GM23248 (cell line): ENCODE data around the gene CSMD2. TPM values are rescaled to one million over a fixed set of nuclear protein-coding genes. Genes with fewer than 3 reads are reported as not detected.
A peak's percentile ranks its signal among the peaks of the same experiment; 100 is the strongest.

Experiments used
- DNase-seq: peaks from one replicate; pipeline ENCODE4 v3.0.0-alpha.2; 2015
- H2AFZ ChIP-seq: fragments of 200-600 bp; sonication (generic); 2 replicates; pipeline ENCODE4 v1.6.1; 2016; ENCODE audit warnings: antibody characterized with exemption
- H3F3A ChIP-seq: fragments of 200-600 bp; sonication (generic); 2 replicates; pipeline ENCODE4 v1.6.1; 2016; ENCODE audit warnings: mild to moderate bottlenecking, antibody characterized with exemption, mixed run types; ENCODE audit not compliant: insufficient read depth
- H3K27ac ChIP-seq: fragments of 200-600 bp; sonication (generic); 2 replicates; pipeline ENCODE4 v1.5.1; 2016; ENCODE audit warnings: mild to moderate bottlenecking
- H3K27me3 ChIP-seq: fragments of 200-600 bp; sonication (generic); replicated peaks from 2 replicates; pipeline ENCODE4 v1.6.1; 2016; ENCODE audit warnings: mild to moderate bottlenecking; ENCODE audit not compliant: insufficient read depth
- H3K36me3 ChIP-seq: fragments of 200-600 bp; sonication (generic); 2 replicates; pipeline ENCODE4 v1.6.1; 2016; ENCODE audit warnings: low read depth, mild to moderate bottlenecking
- H3K4me1 ChIP-seq: fragments of 200-600 bp; sonication (generic); 2 replicates; pipeline ENCODE4 v1.6.1; 2016; ENCODE audit warnings: mild to moderate bottlenecking; ENCODE audit not compliant: insufficient read depth
- H3K4me2 ChIP-seq: fragments of 200-600 bp; sonication (generic); one replicate; pipeline ENCODE4 v1.6.1; 2016; ENCODE audit warnings: mild to moderate bottlenecking; ENCODE audit not compliant: unreplicated experiment
- H3K4me3 ChIP-seq: fragments of 200-600 bp; sonication (generic); 2 replicates; pipeline ENCODE4 v1.5.1; 2016; ENCODE audit warnings: mild to moderate bottlenecking
- H3K79me2 ChIP-seq: fragments of 200-600 bp; sonication (generic); 2 replicates; pipeline ENCODE4 v1.6.1; 2016; ENCODE audit warnings: mild to moderate bottlenecking; ENCODE audit not compliant: insufficient read depth
- H3K9ac ChIP-seq: fragments of 200-600 bp; sonication (generic); 2 replicates; pipeline ENCODE4 v1.6.1; 2016; ENCODE audit warnings: mild to moderate bottlenecking
- H3K9me2 ChIP-seq: fragments of 200-600 bp; sonication (generic); 2 replicates; pipeline ENCODE4 v1.6.1; 2016; ENCODE audit warnings: mixed run types, mild to moderate bottlenecking, moderate library complexity; ENCODE audit not compliant: insufficient read depth
- H3K9me3 ChIP-seq: fragments of 200-600 bp; sonication (generic); one replicate; pipeline ENCODE4 v1.6.1; 2017; ENCODE audit warnings: low read depth
- H4K20me1 ChIP-seq: fragments of 200-600 bp; sonication (generic); 2 replicates; pipeline ENCODE4 v1.6.0; 2016; ENCODE audit not compliant: insufficient read depth
- EZH2 ChIP-seq: fragments of 200-600 bp; sonication (generic); IDR thresholded peaks from 2 replicates; pipeline ENCODE4 v1.6.1; 2018; ENCODE audit warnings: antibody characterized with exemption, mild to moderate bottlenecking; ENCODE audit not compliant: insufficient read depth, poor library complexity, severe bottlenecking
- EZH2phosphoT487 ChIP-seq: fragments of 200-600 bp; sonication (generic); IDR thresholded peaks from 2 replicates; pipeline ENCODE4 v1.6.1; 2018; ENCODE audit warnings: antibody characterized with exemption, moderate library complexity, mild to moderate bottlenecking, low read depth; ENCODE audit not compliant: insufficient read depth
- WGBS, 2 experiments: methylation state at CpG; one replicate each; pipeline ENCODE4 v1.1.6; 2015 to 2017; ENCODE audit warnings: low lambda C conversion rate in 2 of 2, low coverage in 1 of 2; ENCODE audit errors: missing lambda C conversion rate in 2 of 2; 5-methylcytosine and 5-hydroxymethylcytosine counted together
- in situ Hi-C: fragments of 300-500 bp; cut with MboI; formaldehyde crosslinking; loops from 2 replicates; pipeline ENCODE4 v1.15.0; 2020
- polyA plus RNA-seq: library from polyadenylated mRNA; unstranded; fragments of >200 nt; fragmentation: Nextera tagmentation; extraction: Ambion mirVana; gene quantifications from 2 replicates; pipeline ENCODE4 v1.2.1, GENCODE V29; 2016
- total RNA-seq: library from RNA; depleted of rRNA; stranded (reverse); fragments of >200 nt; shearing (Covaris generic); gene quantifications from 2 replicates; pipeline ENCODE4 v1.2.3, GENCODE V29; 2014

CSMD2 gene
- total and polyA plus RNA-seq, 2 experiments from 2014 or later: 4.5 to 7.1 TPM

GRCh38 chr1:33548721-33549120 is 616.3 kb downstream of the CSMD2 start:
- no peaks in the 10 kb centered on the region for H3F3A ChIP-seq
- 71 to 78% methylated on average over 2 of the region's 2 CpGs for WGBS, 2 experiments
- TF ChIP-seq EZH2 (no peak), EZH2phosphoT487 (no peak)
- in situ Hi-C loops: no loop called here
- H3K4me1 ChIP-seq: no peaks in the 10 kb centered on the region
- no peak overlapping the region for H3K9ac ChIP-seq
- H3K4me2 ChIP-seq: no peak overlapping the region
- no peaks in the 10 kb centered on the region for H3K9me2 ChIP-seq
- H3K9me3 ChIP-seq: no peaks in the 10 kb centered on the region
- H3K27ac ChIP-seq: no peak overlapping the region
- no peak for DNase-seq
- no peaks in the 10 kb centered on the region for H4K20me1 ChIP-seq
- no peak overlapping the region for H3K4me3 ChIP-seq
- H3K79me2 ChIP-seq: no peaks in the 10 kb centered on the region
- H3K36me3 ChIP-seq: 0 out of 2 replicates have a peak, but pooled peaks cover 10% of the 10 kb centered on the region
- no peak overlapping the region for H2AFZ ChIP-seq
- H3K27me3 ChIP-seq: no peaks in the 10 kb centered on the region

- H3K79me2 ChIP-seq: no peaks in the 10 kb centered on the region
- no peak overlapping the region for H2AFZ ChIP-seq
- peak; percentile 25 for DNase-seq
- H3K27ac ChIP-seq: no peak overlapping the region
- 0 out of 2 replicates have a peak, but pooled peaks cover 10% of the 10 kb centered on the region for H3K36me3 ChIP-seq
- H3K4me1 ChIP-seq: no peaks in the 10 kb centered on the region
- no peaks in the 10 kb centered on the region for H3K9me2 ChIP-seq
- H3K9me3 ChIP-seq: no peaks in the 10 kb centered on the region
- H4K20me1 ChIP-seq: no peaks in the 10 kb centered on the region
- 89 to 96% methylated on average over 2 of the region's 2 CpGs for WGBS, 2 experiments
- no peaks in the 10 kb centered on the region for H3F3A ChIP-seq
- no peak overlapping the region for H3K9ac ChIP-seq
- no peak overlapping the region for H3K4me3 ChIP-seq
- no peaks in the 10 kb centered on the region for H3K27me3 ChIP-seq
- H3K4me2 ChIP-seq: no peak overlapping the region
- TF ChIP-seq EZH2phosphoT487 (no peak), EZH2 (no peak)
- in situ Hi-C loops: no loop called here
These were observed 616.7 kb downstream of the CSMD2 start for GRCh38 chr1:33548319-33548718.

- TF ChIP-seq EZH2: no peak
- TF ChIP-seq EZH2phosphoT487: no peak
These were observed 617.5 kb downstream of the CSMD2 start for GRCh38 chr1:33547576-33547975.

GRCh38 chr1:33541966-33542365 is 623.1 kb downstream of the CSMD2 start:
- Histone ChIP-seq H3K36me3 (peaks cover 9% of the 10 kb centered on the region; the same call in 1 of the 2 replicates), H3F3A (no peaks in the 10 kb centered on the region), H3K27me3 (no peaks in the 10 kb centered on the region), H3K4me2 (no peak overlapping the region), H3K4me3 (no peak overlapping the region), H2AFZ (no peak overlapping the region), H3K9me3 (no peaks in the 10 kb centered on the region), H4K20me1 (no peaks in the 10 kb centered on the region), H3K27ac (no peak overlapping the region), H3K79me2 (no peaks in the 10 kb centered on the region), H3K9ac (no peak overlapping the region), H3K9me2 (no peaks in the 10 kb centered on the region), H3K4me1 (no peaks in the 10 kb centered on the region)
- DNase-seq: no peak
- TF ChIP-seq EZH2phosphoT487 (no peak), EZH2 (no peak)
- 96 to 97% methylated on average over 6 of the region's 6 CpGs for WGBS, 2 experiments
- in situ Hi-C loops: no loop called here

More at GRCh38 chr1:33547576-33547975, 617.5 kb downstream of the CSMD2 start:
- no peak overlapping the region for H2AFZ ChIP-seq
- H3K4me1 ChIP-seq: no peaks in the 10 kb centered on the region
- no peak overlapping the region for H3K4me3 ChIP-seq
- 0 out of 2 replicates have a peak, but pooled peaks cover 10% of the 10 kb centered on the region for H3K36me3 ChIP-seq
- H3K27ac ChIP-seq: no peak overlapping the region
- H3F3A ChIP-seq: no peaks in the 10 kb centered on the region
- in situ Hi-C loops: no loop called here
- no peaks in the 10 kb centered on the region for H3K27me3 ChIP-seq
- H3K9me3 ChIP-seq: no peaks in the 10 kb centered on the region
- H3K9ac ChIP-seq: no peak overlapping the region
- H4K20me1 ChIP-seq: no peaks in the 10 kb centered on the region
- 58 to 65% methylated on average over 3 of the region's 3 CpGs for WGBS, 2 experiments
- DNase-seq: no peak
- no peaks in the 10 kb centered on the region for H3K79me2 ChIP-seq
- H3K4me2 ChIP-seq: no peak overlapping the region
- no peaks in the 10 kb centered on the region for H3K9me2 ChIP-seq

- Histone ChIP-seq H3F3A (no peaks in the 10 kb centered on the region), H4K20me1 (no peaks in the 10 kb centered on the region), H3K9ac (no peak overlapping the region), H3K27me3 (no peaks in the 10 kb centered on the region), H3K9me3 (no peaks in the 10 kb centered on the region), H3K4me3 (no peak overlapping the region), H3K4me2 (no peak overlapping the region), H3K9me2 (no peaks in the 10 kb centered on the region), H3K4me1 (no peaks in the 10 kb centered on the region), H2AFZ (no peak overlapping the region), H3K36me3 (peaks cover 3% of the 10 kb centered on the region; the same call in 1 of the 2 replicates), H3K79me2 (no peaks in the 10 kb centered on the region), H3K27ac (no peak overlapping the region)
- TF ChIP-seq EZH2 (no peak), EZH2phosphoT487 (no peak)
- in situ Hi-C loops: no loop called here
- 97 to 98% methylated on average over 5 of the region's 5 CpGs for whole genome bisulfite sequencing, 2 experiments
- no peak for DNase-seq
These were observed 627.1 kb downstream of the CSMD2 start for GRCh38 chr1:33537885-33538284.
